Heart right ventricle (tissue), 16 donors: ENCODE measurements around the gene KIF18B. TPM values are rescaled to one million over a fixed set of nuclear protein-coding genes. Genes with fewer than 3 reads are reported as not detected.

Experiments
- ATAC-seq, 8 donors: fragments of 200-7000 bp; cut with Tn5 transposase; one replicate each; pipeline ENCODE4 v1.9.1; 2020; ENCODE audit warnings: mild to moderate bottlenecking in 8 of 8, moderate library complexity in 8 of 8, moderate number of reproducible peaks in 1 of 8
- DNase-seq, 2 donors: peaks; one replicate each; pipeline ENCODE4 v3.0.0-alpha.2; 2020
- H3K27ac ChIP-seq, 10 donors: fragments of 200-600 bp; sonication (generic) in 2 of 10; one replicate each; pipeline versions ENCODE4 v1.5.0 to v1.8.0; 2020 to 2022; ENCODE audit warnings: mild to moderate bottlenecking in 3 of 10
- H3K27me3 ChIP-seq, 7 donors: fragments of 200-600 bp; one replicate each; pipeline ENCODE4 v1.8.0; 2021 to 2022; ENCODE audit warnings: mild to moderate bottlenecking in 2 of 7
- H3K36me3 ChIP-seq, 9 donors: fragments of 200-600 bp; sonication (generic) in 1 of 9; one replicate each; pipeline versions ENCODE4 v1.5.0 to v1.8.0; 2020 to 2022; ENCODE audit warnings: mild to moderate bottlenecking in 2 of 9
- H3K4me1 ChIP-seq, 9 donors: fragments of 200-600 bp; sonication (generic) in 1 of 9; one replicate each; pipeline versions ENCODE4 v1.5.0 to v1.8.0; 2020 to 2022; ENCODE audit warnings: mild to moderate bottlenecking in 4 of 9
- H3K4me3 ChIP-seq, 10 donors: fragments of 200-600 bp; sonication (generic) in 2 of 10; one replicate each; pipeline versions ENCODE4 v1.5.0 to v1.8.0; 2020 to 2022; ENCODE audit warnings: mild to moderate bottlenecking in 7 of 10, moderate library complexity in 2 of 10
- H3K9me3 ChIP-seq, 11 donors: fragments of 200-600 bp in 10 of 11; sonication (generic) in 2 of 11; one replicate each; pipeline versions ENCODE4 v1.5.0 to v1.8.0; 2013 to 2022; ENCODE audit warnings: mild to moderate bottlenecking in 2 of 11, control low read depth in 1 of 11, moderate library complexity in 1 of 11
- WGBS, 2 donors: extraction: QIAGEN DNeasy Blood & Tissue Kit; methylation state at CpG; one replicate each; pipeline ENCODE4 v1.1.7; 2013; ENCODE audit warnings: inconsistent platforms in 1 of 2; 5-methylcytosine and 5-hydroxymethylcytosine counted together
- intact Hi-C, 10 donors: fragments of 100-400 bp; cut with DNase I; formaldehyde crosslinking; loops; one replicate each; pipeline versions ENCODE4 v1.11.1 to v1.14.2; 2022
- polyA plus RNA-seq, 2 donors: library from polyadenylated mRNA; stranded (reverse); fragments of 200-250 nt; gene quantifications; one replicate each; pipeline ENCODE4 v1.2.3, GENCODE V29; 2013
- total RNA-seq, 10 donors: library from RNA; stranded (reverse); fragmentation: NEBNext Ultra II Directional in 3 of 10; extraction: Animal tissue kit (Norgen Biotek cat#: 25700) in 3 of 10; gene quantifications; one replicate each; pipeline versions ENCODE4 v1.2.1 to v1.2.4, GENCODE V29; 2021 to 2023
- TF ChIP-seq, protein P1 (sequence below), 9 donors: fragments of 200-600 bp; sonication (generic) in 2 of 9; IDR thresholded peaks; one replicate each; pipeline versions ENCODE4 v1.5.0 to v1.8.0; 2021 to 2022; ENCODE audit warnings: antibody characterized with exemption in 9 of 9, mild to moderate bottlenecking in 5 of 9, moderate library complexity in 1 of 9
- donor health status: Arrhythmogenic right ventricular cardiomyopathy.
- donor health status: ischemic (EF 13 %, LVEDD 7.1; RV severe dilation, severe dysfunction).
- donor health status: healthy with polysubstance abuse.
- donor health status: DM: no; HTN: yes; CAD: no.
- donor health status: DM: no; HTN: no; CAD: no.
- donor health status: ischemic (EF 25% LVEDD 6.9; RV normal size, moderate dysfunction).
- donor health status: ischemic (EF 25% LVEDD 5.7; RV mildly dilated, moderate dysfunction).
- donor health status: healthy.
- donor health status: DM: yes; HTN: yes; CAD: no.
- donor health status: Ischemic cardiomyopathy.
- donor health status: ischemic (EF 35%, LVEDD 5.7; RV mildly dilated, moderate dysfunction).
- donor health status: nonischemic (EF 11% LVEDD 7.7; RV severe dilation, severe dysfunction).
- donor health status: DM: yes; HTN: yes; CAD: no.
- donor health status: PGD.
- donor health status: ischemic (EF 29% LVEDD 5.4; RV normal size, mild dysfunction).
- donor health status: nonischemic (EF 23%, LVEDD 6.1; RV moderate dilation, normal function).

The KIF18B gene
- total and polyA plus RNA-seq, 12 donors, result 0.04 to 4.3 (median 0.20) TPM; not detected in 1

DNA sequence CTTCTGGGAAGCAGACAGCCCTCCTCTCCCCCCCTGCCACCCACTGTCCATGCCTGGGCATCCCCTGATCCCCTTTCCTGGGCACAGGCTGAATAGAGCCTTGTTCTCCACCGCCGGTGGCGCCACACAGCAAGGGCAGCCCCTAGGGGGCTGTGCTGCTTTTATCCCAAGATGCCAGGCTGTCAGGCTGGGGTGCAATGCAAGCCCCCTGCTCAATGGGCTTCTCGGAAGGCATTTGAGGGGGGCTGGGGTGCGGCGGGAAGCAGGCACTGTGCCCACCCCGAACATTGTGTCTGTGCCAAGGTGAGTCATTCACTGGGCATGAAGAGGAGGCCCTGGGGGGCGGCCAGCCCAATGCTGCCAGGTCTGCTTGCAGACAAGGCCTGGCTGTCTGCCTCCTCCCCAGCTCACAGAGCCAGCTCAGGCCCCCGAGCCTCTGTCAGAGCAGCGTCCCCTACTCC, 30.8 kb downstream of the KIF18B start:
- H3K27me3 ChIP-seq, result peaks cover 0 to 44% (median 7%) of the 10 kb centered on the region in 7 donors
- ATAC-seq, result peak; percentile 53 to 85 (median 69)
- peak; percentile 70 to 76 for DNase-seq
- 46 to 56% methylated on average over 10 of the region's 10 CpGs for WGBS, 2 donors
- intact Hi-C loops, result loop anchor here in 5 of 10 donors (2.0 to 10.0 kb wide), 3 partner anchors 178 to 216 kb away; partner anchors contain the start of gene PLCD3 (in 1 of the 5)
- no peak overlapping the region for H3K4me3 ChIP-seq
- H3K36me3 ChIP-seq, result no peaks in the 10 kb centered on the region
- TF ChIP-seq, protein P1, sequence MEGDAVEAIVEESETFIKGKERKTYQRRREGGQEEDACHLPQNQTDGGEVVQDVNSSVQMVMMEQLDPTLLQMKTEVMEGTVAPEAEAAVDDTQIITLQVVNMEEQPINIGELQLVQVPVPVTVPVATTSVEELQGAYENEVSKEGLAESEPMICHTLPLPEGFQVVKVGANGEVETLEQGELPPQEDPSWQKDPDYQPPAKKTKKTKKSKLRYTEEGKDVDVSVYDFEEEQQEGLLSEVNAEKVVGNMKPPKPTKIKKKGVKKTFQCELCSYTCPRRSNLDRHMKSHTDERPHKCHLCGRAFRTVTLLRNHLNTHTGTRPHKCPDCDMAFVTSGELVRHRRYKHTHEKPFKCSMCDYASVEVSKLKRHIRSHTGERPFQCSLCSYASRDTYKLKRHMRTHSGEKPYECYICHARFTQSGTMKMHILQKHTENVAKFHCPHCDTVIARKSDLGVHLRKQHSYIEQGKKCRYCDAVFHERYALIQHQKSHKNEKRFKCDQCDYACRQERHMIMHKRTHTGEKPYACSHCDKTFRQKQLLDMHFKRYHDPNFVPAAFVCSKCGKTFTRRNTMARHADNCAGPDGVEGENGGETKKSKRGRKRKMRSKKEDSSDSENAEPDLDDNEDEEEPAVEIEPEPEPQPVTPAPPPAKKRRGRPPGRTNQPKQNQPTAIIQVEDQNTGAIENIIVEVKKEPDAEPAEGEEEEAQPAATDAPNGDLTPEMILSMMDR (IDR thresholded peaks at IDR 0.05), result no peak
- H3K9me3 ChIP-seq, result no peaks in the 10 kb centered on the region
- H3K4me1 ChIP-seq, result peaks cover 4 to 46% (median 28%) of the 10 kb centered on the region in 9 donors
- peak overlapping the region; percentile 35 to 81 (median 73) for H3K27ac ChIP-seq

DNA sequence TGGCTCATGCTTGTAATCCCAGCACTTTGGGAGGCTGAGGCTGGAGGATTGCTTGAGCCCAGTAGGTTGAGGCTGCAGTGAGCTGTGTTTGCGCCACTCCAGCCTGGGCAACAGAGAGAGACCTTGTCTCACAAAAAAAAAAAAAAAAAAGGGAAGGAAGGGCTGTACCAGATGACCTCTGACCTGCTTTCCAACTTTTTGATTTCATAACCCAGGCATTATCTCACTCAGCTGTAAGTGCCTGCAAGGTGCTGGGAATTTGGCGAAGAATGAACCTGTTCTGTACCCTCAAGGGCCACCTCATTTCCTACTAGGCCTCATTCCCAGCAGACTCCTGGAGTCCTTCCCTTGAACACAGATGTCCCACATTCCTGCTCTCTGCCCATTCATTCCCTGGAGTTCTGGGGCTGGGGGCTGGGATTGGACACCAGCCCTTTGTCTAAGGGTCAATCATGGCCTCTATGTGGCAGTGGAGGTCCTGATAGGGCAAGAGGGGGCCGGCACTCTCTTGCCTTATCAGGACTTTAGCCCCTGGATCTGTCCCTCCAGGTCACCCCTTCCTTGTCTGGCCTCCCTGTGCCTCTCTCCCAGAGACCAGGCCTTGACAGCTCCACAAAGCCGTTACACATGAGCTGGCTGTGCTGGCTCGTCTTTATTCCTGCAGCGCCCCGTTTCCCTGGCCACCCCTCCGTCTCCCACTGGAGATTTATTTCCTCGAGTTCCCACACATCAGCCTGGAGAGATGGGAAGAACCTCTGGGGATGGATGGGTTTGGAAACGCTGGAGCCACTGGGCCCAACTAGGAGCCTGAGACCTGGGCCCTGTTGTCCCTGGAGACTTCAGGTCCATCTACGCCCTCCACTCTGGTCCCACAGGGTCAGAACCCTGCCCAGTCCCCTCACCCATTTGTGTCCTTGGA, 31.5 kb downstream of the KIF18B start:
- 71% methylated on average over 11 of the region's 11 CpGs for WGBS, 2 donors
- H3K27me3 ChIP-seq, result peaks cover 0 to 48% (median 9%) of the 10 kb centered on the region in 7 donors
- H3K4me3 ChIP-seq, result no peak overlapping the region
- no peaks in the 10 kb centered on the region for H3K9me3 ChIP-seq
- H3K36me3 ChIP-seq, result no peaks in the 10 kb centered on the region
- ATAC-seq, result peak in 2 of 8 donors; percentile 1 to 2
- intact Hi-C loops, result loop anchor here in 5 of 10 donors (2.0 to 10.0 kb wide), 3 partner anchors 179 to 217 kb away; partner anchors contain the start of gene PLCD3 (in 1 of the 5)
- TF ChIP-seq, protein P1 (IDR thresholded peaks at IDR 0.05), result no peak
- DNase-seq, result no peak
- H3K27ac ChIP-seq, result peak overlapping the region; percentile 35 to 81 (median 73)
- H3K4me1 ChIP-seq, result peaks cover under 1 to 46% (median 34%) of the 10 kb centered on the region in 9 donors

DNA sequence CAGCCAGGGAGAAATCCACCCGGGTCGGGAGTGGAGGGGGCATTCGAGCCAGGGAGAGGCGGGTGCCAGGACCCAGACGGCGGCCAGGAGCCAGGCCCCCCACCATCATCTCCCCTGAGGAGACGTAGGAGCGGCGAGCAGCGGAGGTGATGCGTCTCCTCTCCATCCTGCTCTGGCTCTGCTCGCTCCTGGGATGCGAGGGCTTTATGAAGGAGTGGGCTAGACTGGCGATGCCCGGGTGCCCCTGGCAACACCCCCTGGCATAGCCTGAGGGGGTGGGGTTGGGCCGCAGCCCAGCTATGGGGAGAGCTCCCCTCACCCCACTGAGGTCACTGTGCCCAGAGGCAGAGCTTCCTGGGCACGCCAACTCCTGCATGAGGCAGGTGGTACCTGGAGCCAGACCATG, 32.2 kb downstream of the KIF18B start, which contains the start of gene GFAP:
GFAP (minus strand) TSS at position 180 of the 406 bp plus-strand sequence; CDS start at position 166, 14 bp downstream.
- no peak for ATAC-seq
- no peak for DNase-seq
- Histone ChIP-seq H3K27ac (peak within 1 kb of the TSS; percentile 35 to 81 (median 73)), H3K4me1 (peaks cover 0 to 45% (median 28%) of the 10 kb centered on the region in 9 donors), H3K4me3 (no peak within 1 kb of the TSS), H3K36me3 (no peaks in the 10 kb centered on the region), H3K9me3 (no peaks in the 10 kb centered on the region), H3K27me3 (peaks cover 0 to 43% (median 12%) of the 10 kb centered on the region in 7 donors)
- intact Hi-C loops, result loop anchor here in 5 of 10 donors (5.0 to 10.0 kb wide), 2 partner anchors 179 to 182 kb away; no protein-coding TSS in a partner anchor
- TF ChIP-seq, protein P1 (IDR thresholded peaks at IDR 0.05), result no peak
- WGBS, 2 donors, result 83 to 89% methylated on average over 17 of the region's 17 CpGs

DNA sequence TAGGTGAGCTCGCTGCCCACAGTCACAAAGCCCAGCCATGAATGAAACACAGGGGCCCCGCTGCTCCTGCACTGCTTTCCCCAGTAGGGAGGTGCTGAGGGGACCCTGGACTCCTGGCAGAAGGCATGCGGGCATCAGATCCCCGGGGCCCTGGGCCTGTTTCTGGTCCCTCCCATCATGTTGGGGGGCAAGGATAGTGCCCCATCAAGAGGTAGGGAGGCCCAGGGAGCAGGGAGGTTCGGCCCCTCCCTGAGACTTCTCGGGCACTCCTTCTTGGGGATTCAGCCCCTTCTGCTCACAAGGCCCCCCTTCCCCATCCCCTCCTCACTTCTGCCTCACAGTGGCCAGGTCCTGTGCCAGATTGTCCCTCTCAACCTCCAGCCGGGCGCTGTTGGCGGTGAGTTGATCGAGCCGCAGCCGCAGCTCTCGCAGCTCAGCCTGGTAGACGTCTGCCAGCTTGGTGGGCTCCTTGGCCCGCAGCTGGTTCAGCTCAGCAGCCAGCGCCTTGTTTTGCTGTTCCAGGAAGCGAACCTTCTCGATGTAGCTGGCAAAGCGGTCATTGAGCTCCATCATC, 32.8 kb downstream of the KIF18B start:
- no peak for DNase-seq
- TF ChIP-seq, protein P1 (IDR thresholded peaks at IDR 0.05), result no peak
- WGBS, 2 donors, result 84 to 89% methylated on average over 19 of the region's 19 CpGs

More for the DNA sequence above, 32.8 kb downstream of the KIF18B start:
- peaks cover 0 to 40% (median 23%) of the 10 kb centered on the region in 9 donors for H3K4me1 ChIP-seq
- no peak for ATAC-seq
- no peaks in the 10 kb centered on the region for H3K36me3 ChIP-seq
- H3K4me3 ChIP-seq, result no peak overlapping the region
- intact Hi-C loops, result loop anchor here in 6 of 10 donors (5.0 to 10.0 kb wide), 2 partner anchors 180 to 183 kb away; no protein-coding TSS in a partner anchor
- peak overlapping the region in 1 of 10 donors; percentile 73 for H3K27ac ChIP-seq
- no peaks in the 10 kb centered on the region for H3K9me3 ChIP-seq
- peaks cover 0 to 42% (median 12%) of the 10 kb centered on the region in 7 donors for H3K27me3 ChIP-seq
